HL-60 (cell line): Measurements from ENCODE around the gene ADPRHL1.

Experiments
- POLR2AphosphoS5 ChIP-seq: IDR thresholded peaks from 2 replicates; pipeline ENCODE4 v1.6.1; 2012; ENCODE audit warnings: low read depth
- TF ChIP-seq, protein P1 (sequence below): IDR thresholded peaks from one replicate; pipeline ENCODE4 v1.5.1; 2011; ENCODE audit warnings: low read length, control low read depth, inconsistent platforms; ENCODE audit not compliant: insufficient read depth

DNA sequence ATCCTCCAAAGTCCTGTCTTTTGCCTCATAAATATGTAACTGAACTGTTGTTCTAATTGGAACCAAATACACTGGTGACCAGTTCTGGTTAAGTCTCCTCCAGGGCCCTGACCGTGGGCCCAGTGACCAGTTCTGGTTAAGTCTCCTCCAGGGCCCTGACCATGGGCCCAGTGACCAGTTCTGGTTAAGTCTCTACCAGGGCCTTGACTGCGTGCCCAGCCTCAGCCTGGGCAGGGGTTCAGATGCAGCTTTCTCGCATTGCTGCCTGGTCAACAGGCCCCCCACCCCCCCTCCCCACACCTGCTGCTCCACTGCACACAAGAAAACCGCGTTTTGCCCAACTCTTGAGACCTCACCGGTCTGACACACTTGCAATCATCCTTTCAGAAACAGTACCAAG is 85.5 kb downstream of the ADPRHL1 start:
- TF ChIP-seq, protein P1, sequence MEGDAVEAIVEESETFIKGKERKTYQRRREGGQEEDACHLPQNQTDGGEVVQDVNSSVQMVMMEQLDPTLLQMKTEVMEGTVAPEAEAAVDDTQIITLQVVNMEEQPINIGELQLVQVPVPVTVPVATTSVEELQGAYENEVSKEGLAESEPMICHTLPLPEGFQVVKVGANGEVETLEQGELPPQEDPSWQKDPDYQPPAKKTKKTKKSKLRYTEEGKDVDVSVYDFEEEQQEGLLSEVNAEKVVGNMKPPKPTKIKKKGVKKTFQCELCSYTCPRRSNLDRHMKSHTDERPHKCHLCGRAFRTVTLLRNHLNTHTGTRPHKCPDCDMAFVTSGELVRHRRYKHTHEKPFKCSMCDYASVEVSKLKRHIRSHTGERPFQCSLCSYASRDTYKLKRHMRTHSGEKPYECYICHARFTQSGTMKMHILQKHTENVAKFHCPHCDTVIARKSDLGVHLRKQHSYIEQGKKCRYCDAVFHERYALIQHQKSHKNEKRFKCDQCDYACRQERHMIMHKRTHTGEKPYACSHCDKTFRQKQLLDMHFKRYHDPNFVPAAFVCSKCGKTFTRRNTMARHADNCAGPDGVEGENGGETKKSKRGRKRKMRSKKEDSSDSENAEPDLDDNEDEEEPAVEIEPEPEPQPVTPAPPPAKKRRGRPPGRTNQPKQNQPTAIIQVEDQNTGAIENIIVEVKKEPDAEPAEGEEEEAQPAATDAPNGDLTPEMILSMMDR, result no peak
- TF ChIP-seq POLR2AphosphoS5, result no peak
